ENCODE results near the gene MAMDC2.

MAMDC2 gene

DNA sequence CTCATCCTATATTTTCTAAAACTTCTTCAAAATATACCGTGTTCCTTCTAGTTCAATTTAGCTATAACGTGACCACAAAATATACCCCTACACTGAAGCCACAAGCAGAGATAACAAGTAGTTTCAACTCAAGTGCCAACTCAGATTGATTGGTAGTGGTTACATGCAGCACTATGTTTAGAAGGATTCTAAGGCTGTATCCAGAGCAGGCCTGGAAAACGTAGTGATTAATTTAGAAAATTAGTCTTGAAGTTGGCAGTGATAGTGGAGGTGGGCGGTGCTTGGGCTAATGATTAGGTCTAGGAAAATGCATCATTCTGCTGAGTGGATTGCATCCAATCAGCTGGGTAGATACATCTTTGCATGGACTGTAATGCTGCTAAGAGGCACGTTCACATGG is 61.5 kb downstream of the MAMDC2 start:
- Histone ChIP-seq H3K4me2 (ENCODE audit: low read depth, low read length, poor library complexity, severe bottlenecking) (no peak overlapping the region), H3K27me3 (ENCODE audit: insufficient read depth, low read length, poor library complexity, severe bottlenecking) (no peaks in the 10 kb centered on the region), H2AFZ (ENCODE audit: low read length) (no peak overlapping the region), H3K36me3 (ENCODE audit: insufficient read depth, low read length) (no peaks in the 10 kb centered on the region), H3F3A (ENCODE audit: low read depth) (no peaks in the 10 kb centered on the region), H3K9me3 (ENCODE audit: insufficient read depth, low read depth, low read length) (no peaks in the 10 kb centered on the region), H3K9me2 (replicated peaks; ENCODE audit: low read depth, low read length) (no peaks in the 10 kb centered on the region), H3K79me2 (ENCODE audit: insufficient read depth, low read length) (no peaks in the 10 kb centered on the region), H3K9ac (ENCODE audit: low read depth, low read length, poor library complexity, severe bottlenecking) (no peak overlapping the region), H3K4me3 (ENCODE audit: low read length, poor library complexity, severe bottlenecking) (no peak overlapping the region), H4K20me1 (ENCODE audit: insufficient read depth, low read length, poor library complexity, severe bottlenecking) (no peaks in the 10 kb centered on the region), H3K4me1 (ENCODE audit: insufficient read depth, low read length, poor library complexity, severe bottlenecking) (no peaks in the 10 kb centered on the region)
- TF ChIP-seq EZH2phosphoT487 (IDR thresholded peaks at IDR 0.05; ENCODE audit: borderline replicate concordance) = no peak
- TF ChIP-seq, protein P1, sequence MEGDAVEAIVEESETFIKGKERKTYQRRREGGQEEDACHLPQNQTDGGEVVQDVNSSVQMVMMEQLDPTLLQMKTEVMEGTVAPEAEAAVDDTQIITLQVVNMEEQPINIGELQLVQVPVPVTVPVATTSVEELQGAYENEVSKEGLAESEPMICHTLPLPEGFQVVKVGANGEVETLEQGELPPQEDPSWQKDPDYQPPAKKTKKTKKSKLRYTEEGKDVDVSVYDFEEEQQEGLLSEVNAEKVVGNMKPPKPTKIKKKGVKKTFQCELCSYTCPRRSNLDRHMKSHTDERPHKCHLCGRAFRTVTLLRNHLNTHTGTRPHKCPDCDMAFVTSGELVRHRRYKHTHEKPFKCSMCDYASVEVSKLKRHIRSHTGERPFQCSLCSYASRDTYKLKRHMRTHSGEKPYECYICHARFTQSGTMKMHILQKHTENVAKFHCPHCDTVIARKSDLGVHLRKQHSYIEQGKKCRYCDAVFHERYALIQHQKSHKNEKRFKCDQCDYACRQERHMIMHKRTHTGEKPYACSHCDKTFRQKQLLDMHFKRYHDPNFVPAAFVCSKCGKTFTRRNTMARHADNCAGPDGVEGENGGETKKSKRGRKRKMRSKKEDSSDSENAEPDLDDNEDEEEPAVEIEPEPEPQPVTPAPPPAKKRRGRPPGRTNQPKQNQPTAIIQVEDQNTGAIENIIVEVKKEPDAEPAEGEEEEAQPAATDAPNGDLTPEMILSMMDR (conservative IDR thresholded peaks at IDR 0.05; ENCODE audit: low read length) = no peak

DNA sequence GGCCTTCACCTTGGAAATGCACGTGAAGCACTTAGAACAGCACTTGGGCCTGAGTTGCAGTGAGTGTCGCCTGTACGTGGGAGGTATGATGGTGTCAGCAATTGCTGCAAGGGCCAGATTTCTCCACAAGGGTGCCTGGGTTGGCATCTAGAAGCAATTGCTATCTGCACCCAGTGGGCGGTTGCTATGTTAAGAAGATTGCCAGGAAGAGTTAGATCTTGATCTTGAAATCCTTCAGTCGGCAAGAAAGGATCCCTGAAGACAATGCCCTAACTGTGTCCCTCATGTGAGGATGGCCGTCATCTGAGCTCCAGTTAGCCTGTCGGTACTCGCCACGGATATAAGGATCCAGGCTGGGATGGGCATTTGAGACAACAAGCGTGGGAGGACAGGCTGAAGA is 62.9 kb downstream of the MAMDC2 start:
- TF ChIP-seq, protein P1 (conservative IDR thresholded peaks at IDR 0.05; ENCODE audit: low read length) = no peak
- no peak for TF ChIP-seq EZH2phosphoT487 (IDR thresholded peaks at IDR 0.05; ENCODE audit: borderline replicate concordance)
- H3K9ac ChIP-seq (ENCODE audit: low read depth, low read length, poor library complexity, severe bottlenecking) = no peak overlapping the region
- H3K27me3 ChIP-seq (ENCODE audit: insufficient read depth, low read length, poor library complexity, severe bottlenecking) = no peaks in the 10 kb centered on the region
- no peak overlapping the region for H3K4me3 ChIP-seq (ENCODE audit: low read length, poor library complexity, severe bottlenecking)
- no peaks in the 10 kb centered on the region for H4K20me1 ChIP-seq (ENCODE audit: insufficient read depth, low read length, poor library complexity, severe bottlenecking)
- no peak overlapping the region for H2AFZ ChIP-seq (ENCODE audit: low read length)
- no peaks in the 10 kb centered on the region for H3K9me3 ChIP-seq (ENCODE audit: insufficient read depth, low read depth, low read length)
- no peaks in the 10 kb centered on the region for H3K4me1 ChIP-seq (ENCODE audit: insufficient read depth, low read length, poor library complexity, severe bottlenecking)
- H3K9me2 ChIP-seq (replicated peaks; ENCODE audit: low read depth, low read length) = no peaks in the 10 kb centered on the region
- H3K4me2 ChIP-seq (ENCODE audit: low read depth, low read length, poor library complexity, severe bottlenecking) = no peak overlapping the region
- H3K79me2 ChIP-seq (ENCODE audit: insufficient read depth, low read length) = no peaks in the 10 kb centered on the region
- H3F3A ChIP-seq (ENCODE audit: low read depth) = no peaks in the 10 kb centered on the region
- no peaks in the 10 kb centered on the region for H3K36me3 ChIP-seq (ENCODE audit: insufficient read depth, low read length)

DNA sequence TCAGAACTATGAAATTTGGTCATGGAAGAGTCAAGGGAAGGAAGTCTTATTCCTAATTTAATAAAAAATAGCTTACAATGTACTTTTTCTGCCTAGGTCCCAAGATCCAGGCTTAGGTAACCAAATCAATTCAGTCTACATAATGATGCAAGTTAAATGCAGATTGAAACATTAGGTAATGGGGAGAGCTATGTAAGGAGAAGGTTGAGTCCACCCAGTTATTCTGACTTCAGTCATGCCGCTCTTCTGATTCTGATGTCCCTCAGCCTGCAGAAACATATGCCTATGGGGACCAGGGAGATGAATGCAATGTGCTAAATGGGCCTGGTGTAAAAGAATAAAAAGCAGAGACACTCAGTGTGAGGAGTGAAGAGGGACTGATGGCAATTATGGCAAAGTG is 63.9 kb downstream of the MAMDC2 start:
- H3K79me2 ChIP-seq (ENCODE audit: insufficient read depth, low read length) = no peaks in the 10 kb centered on the region
- TF ChIP-seq EZH2phosphoT487 (IDR thresholded peaks at IDR 0.05; ENCODE audit: borderline replicate concordance) = no peak
- TF ChIP-seq, protein P1 (conservative IDR thresholded peaks at IDR 0.05; ENCODE audit: low read length) = no peak
- no peaks in the 10 kb centered on the region for H3K9me2 ChIP-seq (replicated peaks; ENCODE audit: low read depth, low read length)
- no peaks in the 10 kb centered on the region for H3K27me3 ChIP-seq (ENCODE audit: insufficient read depth, low read length, poor library complexity, severe bottlenecking)
- no peak overlapping the region for H2AFZ ChIP-seq (ENCODE audit: low read length)
- H3K9me3 ChIP-seq (ENCODE audit: insufficient read depth, low read depth, low read length) = no peaks in the 10 kb centered on the region
- H3K36me3 ChIP-seq (ENCODE audit: insufficient read depth, low read length) = no peaks in the 10 kb centered on the region
- no peak overlapping the region for H3K9ac ChIP-seq (ENCODE audit: low read depth, low read length, poor library complexity, severe bottlenecking)
- no peak overlapping the region for H3K4me3 ChIP-seq (ENCODE audit: low read length, poor library complexity, severe bottlenecking)
- H3K4me2 ChIP-seq (ENCODE audit: low read depth, low read length, poor library complexity, severe bottlenecking) = no peak overlapping the region
- H4K20me1 ChIP-seq (ENCODE audit: insufficient read depth, low read length, poor library complexity, severe bottlenecking) = no peaks in the 10 kb centered on the region
- H3F3A ChIP-seq (ENCODE audit: low read depth) = no peaks in the 10 kb centered on the region
- H3K4me1 ChIP-seq (ENCODE audit: insufficient read depth, low read length, poor library complexity, severe bottlenecking) = no peaks in the 10 kb centered on the region
